Measurements from ENCODE around the gene SLC25A26. TPM values are rescaled to one million over a fixed set of nuclear protein-coding genes. Genes with fewer than 3 reads are reported as not detected.
A peak's percentile ranks its signal among the peaks of the same experiment; 100 is the strongest.

Gene SLC25A26
- total RNA-seq, 1 donor from 2014 or later, result 20.8 TPM

DNA sequence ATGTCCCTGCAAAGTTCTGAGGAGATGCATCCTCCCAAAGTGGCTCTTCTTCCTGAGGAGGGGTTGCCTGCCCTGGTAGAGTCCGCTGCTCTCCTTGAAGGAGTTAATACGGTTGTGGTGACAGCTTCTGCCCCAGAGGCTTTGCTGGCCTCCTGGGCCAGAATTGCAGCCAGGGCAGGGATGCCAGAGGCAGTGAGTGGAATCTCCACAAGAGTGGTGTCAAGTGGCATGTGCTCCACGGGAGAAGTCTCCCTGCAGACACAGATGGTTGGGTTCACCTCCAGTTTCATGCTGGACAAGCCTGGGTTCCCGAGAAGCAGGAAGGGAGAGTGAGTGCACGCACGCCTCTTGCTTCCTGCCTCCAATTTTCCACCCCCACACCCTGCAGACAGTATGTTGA lies 105.5 kb downstream of the SLC25A26 start:
- DNase-seq, result no peak

DNA sequence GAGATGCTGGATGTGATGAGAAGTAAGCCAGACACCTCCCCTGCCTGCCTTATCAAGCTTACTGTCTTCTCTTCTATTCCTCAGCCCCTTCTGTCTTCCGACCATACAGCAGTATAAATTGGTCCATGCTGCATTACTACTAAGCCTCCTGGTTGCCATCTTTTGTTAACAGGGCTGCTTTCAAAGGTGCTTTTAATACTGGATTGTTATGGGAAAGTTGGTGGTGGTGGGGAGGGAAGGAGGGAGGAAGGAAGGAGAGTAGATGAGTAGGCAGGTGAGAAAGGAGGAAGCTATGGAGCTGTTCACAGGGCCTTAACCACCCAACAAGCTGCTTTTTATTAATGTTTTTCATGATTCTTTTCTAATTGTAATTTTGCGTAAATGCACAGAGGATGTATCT lies 114.9 kb downstream of the SLC25A26 start:
- DNase-seq, result peak; percentile 12

- DNase-seq, result peak; percentile 91
These were observed 115.5 kb downstream of the SLC25A26 start for GRCh38 chr3:66336333-66336766.

GRCh38 chr3:66338927-66339326 lies 118.1 kb downstream of the SLC25A26 start:
- peak; percentile 53 for DNase-seq

DNA sequence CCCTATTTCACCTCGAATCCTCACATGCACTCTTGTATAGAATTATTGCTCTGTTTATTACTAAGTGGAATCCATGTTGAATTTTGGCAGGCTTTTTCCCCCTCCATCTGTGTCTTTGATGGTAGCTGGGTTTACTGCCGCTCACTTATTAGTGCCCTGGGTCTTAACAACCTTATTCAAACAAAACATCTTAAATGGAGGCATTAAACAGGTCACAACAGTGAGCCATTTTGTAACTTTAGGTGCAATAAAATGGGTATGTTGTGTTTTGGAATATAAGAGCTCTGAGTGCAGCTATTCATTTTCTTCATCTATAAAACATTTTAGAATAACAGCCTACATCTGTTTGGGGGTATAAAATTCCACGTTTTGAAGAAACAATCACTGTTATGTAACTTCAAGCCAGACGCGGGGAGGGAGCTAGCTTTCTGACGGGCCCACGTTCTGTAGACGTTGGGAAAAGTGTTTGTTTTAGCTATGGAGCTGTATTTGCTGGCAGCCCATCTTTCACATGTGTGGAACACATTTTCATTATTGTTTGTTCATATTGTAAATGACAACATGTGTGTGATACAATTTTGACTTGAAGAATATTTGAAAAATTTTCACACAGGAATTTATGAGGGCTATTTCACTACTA lies 122.0 kb downstream of the SLC25A26 start:
- DNase-seq, result no peak

DNA sequence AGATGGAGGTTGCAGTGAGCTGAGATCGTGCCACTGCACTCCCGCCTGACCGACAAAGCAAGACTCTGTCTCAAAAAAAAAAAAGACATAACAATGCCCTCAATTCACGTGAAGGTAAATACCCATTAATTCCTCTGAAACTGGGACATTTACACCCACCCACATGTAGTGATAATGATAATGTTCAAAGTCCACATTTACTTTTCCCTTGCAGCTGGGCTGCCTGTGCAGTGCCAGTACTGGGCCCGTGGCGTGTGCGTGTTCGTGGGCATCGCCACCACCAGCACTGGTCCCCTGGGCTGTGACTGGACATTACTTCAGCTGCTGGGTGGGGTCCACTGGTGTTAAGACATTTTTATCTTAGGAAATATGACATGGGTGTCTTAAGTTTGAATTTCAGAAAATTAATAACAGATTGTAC lies 123.6 kb downstream of the SLC25A26 start:
- DNase-seq, result no peak

DNA sequence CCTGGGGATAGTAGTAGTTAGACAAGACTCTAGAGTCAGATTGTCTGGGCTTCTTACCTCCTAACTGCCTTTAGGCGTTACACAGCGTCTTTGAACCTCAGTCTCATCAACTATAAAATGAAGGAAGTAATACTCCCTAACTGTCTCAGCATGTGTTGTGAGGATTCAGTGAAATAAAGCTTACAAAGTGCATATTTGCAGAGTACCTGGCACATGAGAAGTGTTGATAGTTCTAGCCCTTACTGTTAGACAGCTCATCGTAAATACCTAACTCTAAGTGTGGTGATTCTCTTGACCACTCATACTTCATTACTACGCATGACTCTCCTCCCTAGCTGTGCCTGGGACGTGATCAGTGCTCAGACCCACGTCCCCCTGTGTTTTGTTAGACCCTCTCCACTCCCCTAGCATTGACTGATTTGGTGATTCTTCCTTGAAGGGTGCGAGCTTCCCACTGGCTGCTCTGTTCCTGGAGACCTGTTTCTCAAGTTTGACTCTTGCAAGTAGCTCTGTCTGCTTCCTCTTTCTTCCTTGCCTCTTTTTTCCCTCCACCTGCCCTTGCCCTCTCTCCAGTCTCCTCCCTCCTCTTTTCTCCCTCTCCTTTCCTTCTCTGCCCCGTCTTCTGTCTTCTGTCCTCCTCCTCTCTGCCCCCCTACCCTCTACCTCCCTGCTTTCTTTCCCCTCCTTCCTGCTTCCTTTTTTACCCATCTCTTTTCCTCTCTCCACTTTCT lies 124.2 kb downstream of the SLC25A26 start:
- no peak for DNase-seq

GRCh38 chr3:66348704-66349103 lies 127.9 kb downstream of the SLC25A26 start:
- peak; percentile 72 for DNase-seq

DNA sequence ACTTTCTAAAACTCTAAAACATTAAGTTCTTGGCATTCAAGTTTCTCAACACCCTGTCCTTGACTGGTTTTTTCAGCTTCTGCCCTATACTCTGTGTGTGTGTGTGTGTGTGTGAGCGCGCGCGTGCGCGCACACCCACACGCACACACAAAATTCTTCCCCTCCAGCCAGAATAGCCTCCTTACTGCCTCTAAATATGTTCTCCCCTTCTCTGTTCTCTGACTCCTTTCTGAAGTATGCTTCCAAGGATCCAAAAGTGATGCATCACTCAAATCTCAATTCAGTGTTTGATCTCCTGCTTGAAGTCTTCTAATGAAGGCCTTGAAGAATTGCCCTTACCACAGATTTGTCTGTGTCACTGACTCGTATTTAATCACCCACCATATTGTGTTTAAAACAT lies 129.8 kb downstream of the SLC25A26 start:
- no peak for DNase-seq

- no peak for DNase-seq
These were observed 132.2 kb downstream of the SLC25A26 start for GRCh38 chr3:66353039-66353438.

DNA sequence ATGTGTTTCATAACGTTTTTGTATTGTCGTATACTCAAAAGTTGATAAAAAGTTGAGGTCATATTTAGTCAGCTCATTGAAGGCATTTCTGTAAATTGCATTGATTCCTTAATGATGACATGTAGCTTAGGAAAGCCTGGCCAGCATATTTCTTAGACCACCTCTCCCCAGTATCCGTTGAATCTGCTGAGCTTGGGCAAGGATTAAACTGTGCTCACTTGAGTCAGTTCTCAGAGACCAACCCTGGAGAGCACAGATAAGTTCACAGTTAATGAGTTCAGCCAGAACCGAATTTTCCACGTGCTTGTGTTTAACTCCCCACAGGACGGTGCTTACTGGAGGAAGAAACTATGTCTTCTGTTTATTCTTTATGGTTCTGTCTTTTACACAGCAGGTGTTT lies 132.7 kb downstream of the SLC25A26 start:
- peak; percentile 46 for DNase-seq

GRCh38 chr3:66354001-66354400 lies 133.2 kb downstream of the SLC25A26 start:
- DNase-seq, result peak; percentile 32

DNA sequence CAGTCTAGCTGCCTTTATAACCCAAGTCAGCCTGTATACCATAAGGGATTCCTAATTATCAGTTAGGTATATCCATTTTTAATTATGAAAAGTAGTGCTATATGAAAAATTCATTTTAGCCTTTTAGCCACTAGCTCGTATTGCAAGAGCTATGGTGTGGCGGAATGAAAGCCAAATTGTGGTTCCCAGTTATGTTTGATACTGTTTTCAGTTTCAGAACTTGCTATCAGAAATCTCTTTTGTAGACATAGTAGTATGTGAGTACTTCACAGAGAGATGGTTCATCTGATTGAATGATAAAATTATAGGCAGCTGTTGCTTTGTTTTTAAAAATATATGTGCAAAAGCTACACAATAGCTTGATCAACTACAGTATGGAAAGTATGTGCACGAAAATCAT lies 134.6 kb downstream of the SLC25A26 start:
- no peak for DNase-seq

DNA sequence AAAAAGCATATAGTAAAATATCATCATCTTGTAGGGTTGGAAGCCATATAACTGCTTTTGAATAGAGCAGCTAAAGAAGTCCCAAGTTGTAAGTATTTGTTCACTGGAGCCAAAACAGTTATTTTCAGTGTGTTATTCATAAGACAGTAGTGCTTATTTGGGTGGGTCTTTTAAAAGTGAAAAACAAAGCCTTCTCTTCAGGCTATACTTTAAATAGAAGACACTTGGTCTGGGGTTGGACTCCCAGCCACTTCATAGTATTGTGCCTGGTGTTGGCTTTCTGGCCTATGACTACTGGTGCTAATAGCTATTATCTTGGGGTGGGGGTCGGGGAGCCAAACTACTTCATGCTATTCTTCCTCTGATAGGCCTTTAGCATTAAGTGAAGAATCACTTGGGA lies 135.2 kb downstream of the SLC25A26 start:
- DNase-seq, result no peak

GRCh38 chr3:66361356-66361755 lies 140.6 kb downstream of the SLC25A26 start:
- DNase-seq, result no peak

DNA sequence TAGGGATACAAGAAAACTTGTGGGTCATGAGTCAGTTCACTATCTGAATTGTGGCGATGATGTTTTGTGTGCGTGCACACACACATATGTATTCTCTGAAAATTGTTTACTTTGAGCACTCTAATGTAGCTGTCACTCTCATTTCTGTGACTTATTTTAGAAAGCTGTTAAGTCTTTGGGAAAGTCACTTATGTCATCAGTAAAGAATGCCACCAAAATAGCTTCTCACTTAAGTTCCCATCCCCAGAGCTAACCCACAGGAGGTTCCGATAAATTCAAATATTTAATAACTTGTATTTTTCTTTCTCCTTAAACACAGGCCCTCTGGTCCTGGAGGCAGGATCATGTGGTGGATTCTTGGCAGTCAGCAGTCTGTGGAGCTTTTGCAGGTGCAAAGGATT lies 141.7 kb downstream of the SLC25A26 start:
- peak; percentile 10 for DNase-seq

DNA sequence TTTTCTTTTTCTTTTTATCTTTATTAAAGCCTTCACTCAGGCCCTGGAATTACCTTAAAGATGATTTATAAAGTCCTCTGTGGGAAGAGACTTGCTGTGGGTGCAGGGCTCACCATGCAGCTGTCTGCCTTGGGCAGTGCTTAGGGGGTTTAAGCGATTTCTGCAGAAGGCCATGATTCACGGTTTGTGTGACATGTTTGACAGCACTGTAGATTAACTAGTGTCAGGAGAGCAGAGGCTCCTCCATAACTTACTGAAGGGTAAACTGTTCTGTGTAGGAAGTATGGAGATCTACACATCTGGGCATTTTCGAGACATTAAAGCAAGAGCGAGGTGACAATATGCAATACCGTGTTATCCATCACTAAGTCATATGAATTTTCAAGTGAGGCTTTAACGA lies 142.3 kb downstream of the SLC25A26 start:
- DNase-seq, result no peak

DNA sequence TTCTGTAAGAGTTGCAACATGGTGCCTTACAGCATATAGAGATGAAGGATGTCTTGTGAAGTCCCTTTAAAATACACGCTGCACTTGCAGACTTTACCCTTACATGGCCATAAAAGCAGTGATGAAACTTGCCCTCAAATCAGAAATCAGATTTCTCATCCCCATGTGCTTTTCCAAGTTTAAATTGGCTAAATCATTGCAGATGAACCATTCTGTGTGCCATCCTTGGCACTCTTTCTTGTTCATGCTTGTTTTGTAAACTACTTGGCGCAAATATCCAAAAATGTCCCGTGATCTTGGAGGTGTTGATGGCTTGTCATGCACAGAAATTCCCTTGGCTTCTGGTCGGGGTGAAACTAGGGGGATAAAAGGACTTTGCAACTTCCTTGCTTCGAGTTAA lies 144.3 kb downstream of the SLC25A26 start:
- no peak for DNase-seq

GRCh38 chr3:66366747-66367146 lies 145.9 kb downstream of the SLC25A26 start:
- no peak for DNase-seq

- DNase-seq, result no peak
These were observed 147.2 kb downstream of the SLC25A26 start for GRCh38 chr3:66367979-66368378.

DNA sequence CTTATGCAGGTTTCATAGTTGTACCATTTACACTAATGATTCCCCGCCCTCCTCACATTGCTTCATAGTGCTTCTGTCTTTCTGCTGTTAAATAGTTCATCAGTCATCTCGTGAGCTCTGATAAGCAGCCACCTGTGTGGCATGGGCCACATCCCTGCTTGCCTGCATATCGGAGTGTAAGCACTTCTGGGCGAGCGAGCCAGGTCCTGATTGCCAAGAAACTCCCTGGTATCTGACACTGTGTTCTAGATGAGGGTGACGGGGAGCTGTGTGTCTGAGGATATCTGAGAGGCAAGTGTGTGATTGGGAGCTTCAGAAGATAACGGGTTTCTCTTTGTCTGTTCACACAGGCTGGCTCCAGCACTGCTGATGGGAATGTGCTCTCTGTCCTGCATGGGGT lies 149.4 kb downstream of the SLC25A26 start:
- no peak for DNase-seq

DNA sequence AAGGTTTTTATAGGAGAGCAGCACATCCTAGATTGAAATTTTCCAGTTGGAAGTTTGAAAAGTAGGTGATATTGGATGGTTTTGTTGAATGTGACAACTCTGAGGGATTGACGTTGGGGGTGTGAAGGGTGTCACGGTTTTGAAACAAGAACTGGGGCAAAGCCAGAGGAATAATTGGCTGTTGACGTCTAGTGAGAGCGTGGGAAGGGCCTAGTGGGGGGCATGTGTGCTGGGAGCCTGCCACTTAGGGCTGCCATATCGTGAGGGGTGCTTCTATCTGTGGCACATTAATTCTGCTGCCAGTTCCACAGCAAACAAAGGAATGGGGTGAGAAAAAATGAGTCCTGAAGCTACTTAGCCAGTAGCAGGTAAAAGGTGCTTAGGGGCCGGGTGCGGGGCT lies 150.6 kb downstream of the SLC25A26 start:
- no peak for DNase-seq

GRCh38 chr3:66372681-66373350 lies 152.0 kb downstream of the SLC25A26 start:
- peak; percentile 57 for DNase-seq

- peak; percentile 80 for DNase-seq
These were observed 155.8 kb downstream of the SLC25A26 start for GRCh38 chr3:66376568-66376967.

Measured in dermis blood vessel endothelial cell (primary cell).